ENCODE measurements around the gene TRIM32.

DNA sequence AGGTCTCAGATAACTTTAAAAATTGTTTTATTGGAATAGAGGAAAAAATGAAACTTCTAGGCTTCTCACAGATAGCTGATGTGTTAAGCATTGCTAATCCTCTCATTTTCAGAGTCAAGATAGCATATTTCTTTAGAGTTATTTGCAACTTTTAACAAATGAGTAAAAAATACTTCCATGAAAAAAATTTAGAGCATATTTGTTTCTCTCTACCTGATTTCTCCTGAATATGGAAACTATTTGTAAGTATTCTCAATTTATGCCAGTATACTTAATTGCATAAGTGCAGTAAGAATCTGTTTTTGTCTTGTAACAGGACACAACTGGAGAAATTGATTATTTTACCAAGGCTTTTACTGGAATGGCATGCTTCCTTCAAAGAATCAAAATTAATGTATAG is 3.6 kb upstream of the TRIM32 start:
- TF ChIP-seq CTCF (IDR thresholded peaks at IDR 0.05) (no peak), POLR2A (IDR thresholded peaks at IDR 0.05) (no peak)
